GM12892 (cell line): Measurements from ENCODE around the gene MS4A5.

Experiments
- POLR2A ChIP-seq: IDR thresholded peaks from 2 replicates; pipeline ENCODE4 v1.6.1; 2011; ENCODE audit warnings: low read depth, low read length, control low read depth
- POLR2AphosphoS5 ChIP-seq: IDR thresholded peaks from 2 replicates; pipeline ENCODE4 v1.6.1; 2011; ENCODE audit warnings: low read depth, low read length, control low read depth

DNA sequence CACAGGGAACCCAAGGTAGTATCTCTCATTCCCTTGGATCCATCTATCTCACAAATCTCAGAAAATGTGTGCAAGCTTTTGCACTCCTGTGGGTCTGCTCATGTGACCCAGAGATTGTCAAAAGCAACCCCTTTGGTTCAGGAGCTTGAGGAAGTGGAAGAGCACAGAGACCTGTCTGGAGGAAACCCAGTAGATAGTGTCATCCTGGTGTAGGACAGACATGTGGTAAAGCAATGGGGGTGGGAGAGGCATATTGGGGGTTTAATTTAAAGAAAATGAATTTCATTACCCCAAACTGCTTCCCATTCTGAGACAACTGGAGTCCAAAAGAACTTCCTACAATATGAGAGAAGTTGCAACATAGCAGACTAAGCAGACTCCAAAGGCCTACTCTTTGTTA is 39.0 kb upstream of the MS4A5 start:
- TF ChIP-seq POLR2AphosphoS5 (no peak), POLR2A (no peak)
